NK-92 (cell line): ENCODE measurements around the gene RCSD1.

Source experiments
- DNase-seq: peaks from one replicate; lab custom pipeline; 2025; ENCODE audit not compliant: unreplicated experiment; lab: John Stamatoyannopoulos, UW

RCSD1 gene

GRCh38 chr1:167665469-167665868, 35.4 kb downstream of the RCSD1 start:
- DNase-seq = no peak

- DNase-seq = no peak
These were observed 36.4 kb downstream of the RCSD1 start for GRCh38 chr1:167666416-167666815.

GRCh38 chr1:167667536-167667935, 37.5 kb downstream of the RCSD1 start:
- no peak for DNase-seq

- no peak for DNase-seq
These were observed 38.1 kb downstream of the RCSD1 start for GRCh38 chr1:167668108-167668507.

- no peak for DNase-seq
These were observed 39.4 kb downstream of the RCSD1 start for GRCh38 chr1:167669209-167670124.

GRCh38 chr1:167670563-167670962, 40.5 kb downstream of the RCSD1 start:
- no peak for DNase-seq

- no peak for DNase-seq
These were observed 41.9 kb downstream of the RCSD1 start for GRCh38 chr1:167671727-167672511.

- no peak for DNase-seq
These were observed 42.8 kb downstream of the RCSD1 start for GRCh38 chr1:167672831-167673230.

GRCh38 chr1:167673265-167673664, 43.2 kb downstream of the RCSD1 start:
- DNase-seq = no peak

GRCh38 chr1:167674156-167674555, 44.1 kb downstream of the RCSD1 start:
- no peak for DNase-seq

GRCh38 chr1:167675440-167675839, 45.4 kb downstream of the RCSD1 start:
- no peak for DNase-seq

- DNase-seq = no peak
These were observed 46.3 kb downstream of the RCSD1 start for GRCh38 chr1:167676205-167676915.

- DNase-seq = no peak
These were observed 47.1 kb downstream of the RCSD1 start for GRCh38 chr1:167676916-167677848.

- DNase-seq = no peak
These were observed 48.4 kb downstream of the RCSD1 start for GRCh38 chr1:167678422-167678821.

GRCh38 chr1:167678838-167679237, 48.8 kb downstream of the RCSD1 start:
- DNase-seq = no peak

GRCh38 chr1:167679714-167680113, 49.7 kb downstream of the RCSD1 start:
- no peak for DNase-seq

- no peak for DNase-seq
These were observed 51.0 kb downstream of the RCSD1 start for GRCh38 chr1:167681024-167681423.

- no peak for DNase-seq
These were observed 51.5 kb downstream of the RCSD1 start for GRCh38 chr1:167681451-167682098.

GRCh38 chr1:167683226-167683625, 53.2 kb downstream of the RCSD1 start:
- DNase-seq = no peak
